Measurements from ENCODE around the gene SNX11. TPM values are rescaled to one million over a fixed set of nuclear protein-coding genes. Genes with fewer than 3 reads are reported as not detected.

The SNX11 gene
- total RNA-seq, 1 donor from 2014 or later, result 9.8 TPM

DNA sequence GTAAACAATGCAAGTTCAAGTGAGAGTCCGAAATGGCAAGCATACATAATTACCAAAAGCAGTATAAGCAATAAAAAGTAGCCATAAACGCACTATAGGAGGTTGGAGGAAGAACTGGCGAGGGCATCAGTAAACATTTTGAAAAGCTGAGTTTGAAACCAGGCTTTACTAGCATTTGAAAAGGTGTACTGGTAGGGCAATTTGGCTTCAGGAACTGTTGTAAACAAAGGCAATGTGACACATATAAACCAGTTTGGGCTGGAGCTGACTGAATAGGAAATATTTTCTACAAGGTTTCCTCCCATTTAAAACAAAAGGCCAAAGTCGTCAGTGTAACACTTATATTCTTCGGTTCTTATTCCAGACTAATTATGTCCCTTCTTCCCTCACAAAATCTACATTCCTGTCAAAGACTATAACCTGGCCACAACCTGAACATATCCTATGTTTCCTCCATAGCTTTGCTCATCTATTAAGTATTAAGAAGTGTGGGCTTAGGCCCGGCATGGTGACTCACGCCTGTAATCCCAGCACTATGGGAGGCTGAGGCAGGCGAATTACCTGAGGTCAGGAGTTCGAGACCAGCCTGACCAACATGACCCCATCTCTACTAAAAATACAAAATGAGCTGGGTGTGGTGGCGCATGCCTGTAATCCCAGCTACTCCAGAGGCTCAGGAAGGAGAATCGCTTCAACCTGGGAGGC, 14.1 kb upstream of the SNX11 start:
- ATAC-seq, result no peak
- no peak for DNase-seq (ENCODE audit: low spot score)

- ATAC-seq, result no peak
Observed at GRCh38 chr17:48095611-48096010, 12.0 kb upstream of the SNX11 start.

GRCh38 chr17:48100160-48100559, 7.4 kb upstream of the SNX11 start:
- DNase-seq (ENCODE audit: low spot score) (no peak), ATAC-seq (no peak)

More at GRCh38 chr17:48095611-48096010, 12.0 kb upstream of the SNX11 start:
- no peak for DNase-seq (ENCODE audit: low spot score)

- DNase-seq (ENCODE audit: low spot score) (peak; percentile 52), ATAC-seq (peak; percentile 25)
Observed at GRCh38 chr17:48100591-48101011, 7.0 kb upstream of the SNX11 start.

- ATAC-seq, result peak; percentile 97
- peak; percentile 95 for DNase-seq (ENCODE audit: low spot score)
Observed at GRCh38 chr17:48101012-48101720, 6.4 kb upstream of the SNX11 start, which contains the start of gene CBX1. Gene CBX1 (minus strand): TSS chr17:48101478. CDS start chr17:48077004, 24,474 bp downstream.

DNA sequence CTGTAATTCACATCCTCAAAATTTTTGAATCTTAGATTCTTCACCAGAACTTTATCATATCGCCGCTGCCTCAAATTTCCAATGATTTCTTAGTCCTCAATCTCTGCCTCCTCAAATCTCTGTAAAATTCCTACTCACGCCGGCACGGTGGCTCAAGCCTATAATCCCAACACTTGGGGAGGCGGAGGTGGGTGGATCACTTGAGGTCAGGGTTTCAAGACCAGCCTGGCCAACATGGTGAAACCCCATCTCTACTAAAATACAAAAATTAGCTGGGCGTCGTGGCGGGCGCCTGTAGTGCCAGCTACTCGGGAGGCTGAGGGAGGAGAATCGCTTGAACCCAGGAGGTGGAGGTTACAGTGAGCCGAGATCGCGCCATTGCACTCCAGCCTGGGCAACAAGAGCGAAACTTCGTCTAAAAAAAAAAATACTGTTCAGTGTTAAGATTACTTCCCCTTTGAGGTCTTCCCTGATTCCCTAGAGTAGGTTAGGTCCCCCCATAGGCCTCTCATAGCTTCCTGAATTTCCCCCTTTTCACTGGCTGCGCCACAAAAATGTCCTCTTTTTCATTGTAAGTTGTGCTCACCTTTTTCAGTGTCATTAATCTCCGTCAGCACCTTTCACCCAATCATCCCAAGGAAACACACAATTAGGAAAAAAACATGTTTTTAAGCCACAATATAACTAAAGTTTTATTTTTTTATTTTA, 5.4 kb upstream of the SNX11 start:
- ATAC-seq, result no peak
- no peak for DNase-seq (ENCODE audit: low spot score)

GRCh38 chr17:48102798-48103715, 4.5 kb upstream of the SNX11 start:
- ATAC-seq (no peak), DNase-seq (ENCODE audit: low spot score) (no peak)

DNA sequence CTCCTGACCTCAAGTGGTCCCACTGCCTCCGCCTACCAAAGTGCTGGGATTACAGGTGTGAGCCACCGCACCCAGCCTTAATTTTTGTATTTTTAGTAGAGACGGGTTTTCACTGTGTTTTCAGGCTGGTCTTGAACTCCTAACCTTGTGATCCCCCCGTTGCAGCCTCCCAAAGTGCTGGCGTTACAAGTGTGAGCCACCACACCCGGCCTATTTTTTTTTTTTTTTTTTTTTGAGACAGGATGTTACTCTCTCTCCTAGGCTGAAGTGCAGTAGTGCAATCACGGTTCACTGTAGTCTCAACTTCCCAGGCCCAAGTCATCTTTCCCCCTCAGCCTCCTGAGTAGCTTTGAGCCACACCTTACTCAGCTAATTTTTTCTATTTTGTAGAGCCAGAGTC, 3.1 kb upstream of the SNX11 start:
- ATAC-seq (no peak), DNase-seq (ENCODE audit: low spot score) (no peak)

- ATAC-seq (no peak), DNase-seq (ENCODE audit: low spot score) (no peak)
Observed at GRCh38 chr17:48106802-48107136, 797 bp upstream of the SNX11 start.

GRCh38 chr17:48110761-48111160, 3.2 kb downstream of the SNX11 start:
- ATAC-seq, result no peak
- no peak for DNase-seq (ENCODE audit: low spot score)

DNA sequence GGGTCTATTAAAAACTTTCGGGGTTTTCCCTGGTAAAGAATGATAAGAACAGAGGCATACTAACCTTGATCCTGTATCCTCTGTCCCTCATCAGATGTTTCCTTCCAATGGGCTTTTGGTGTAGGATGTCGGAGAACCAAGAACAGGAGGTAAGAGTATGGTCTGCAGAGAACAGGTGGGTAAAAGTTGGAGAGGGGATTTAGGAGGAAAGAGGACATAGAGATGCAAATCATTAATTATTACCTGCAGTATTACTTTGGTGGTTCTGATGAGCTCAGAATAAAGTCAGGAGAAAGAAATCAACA, 4.3 kb downstream of the SNX11 start:
- ATAC-seq (no peak), DNase-seq (ENCODE audit: low spot score) (no peak)

DNA sequence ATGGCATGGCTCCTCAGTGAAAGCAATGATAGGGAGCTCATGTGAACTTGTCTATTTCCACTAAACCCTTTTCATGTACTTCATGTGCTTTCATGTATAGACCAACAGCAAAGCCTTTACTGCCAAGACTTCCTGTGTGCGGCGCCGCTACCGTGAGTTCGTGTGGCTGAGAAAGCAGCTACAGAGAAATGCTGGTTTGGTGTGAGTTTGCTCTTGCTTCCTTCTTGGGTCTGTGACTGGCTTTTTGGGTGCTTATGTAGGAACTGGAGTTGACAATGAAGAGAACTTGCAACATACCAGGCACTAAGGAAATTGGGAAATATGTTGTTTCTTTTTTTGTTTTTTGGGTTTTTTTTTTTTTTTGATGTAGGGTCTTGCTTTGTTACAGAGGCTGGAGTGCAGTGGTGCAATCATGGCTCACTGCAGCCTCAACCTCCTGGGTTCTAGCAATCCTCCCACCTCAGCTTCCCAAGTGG, 5.7 kb downstream of the SNX11 start:
- DNase-seq (ENCODE audit: low spot score), result no peak
- peak; percentile 23 for ATAC-seq

- DNase-seq (ENCODE audit: low spot score) (no peak), ATAC-seq (no peak)
Observed at GRCh38 chr17:48121923-48122664, 14.5 kb downstream of the SNX11 start.

GRCh38 chr17:48122665-48123045, 15.1 kb downstream of the SNX11 start:
- no peak for DNase-seq (ENCODE audit: low spot score)
- no peak for ATAC-seq

GRCh38 chr17:48123111-48123510, 15.5 kb downstream of the SNX11 start:
- no peak for DNase-seq (ENCODE audit: low spot score)
- ATAC-seq, result no peak

DNA sequence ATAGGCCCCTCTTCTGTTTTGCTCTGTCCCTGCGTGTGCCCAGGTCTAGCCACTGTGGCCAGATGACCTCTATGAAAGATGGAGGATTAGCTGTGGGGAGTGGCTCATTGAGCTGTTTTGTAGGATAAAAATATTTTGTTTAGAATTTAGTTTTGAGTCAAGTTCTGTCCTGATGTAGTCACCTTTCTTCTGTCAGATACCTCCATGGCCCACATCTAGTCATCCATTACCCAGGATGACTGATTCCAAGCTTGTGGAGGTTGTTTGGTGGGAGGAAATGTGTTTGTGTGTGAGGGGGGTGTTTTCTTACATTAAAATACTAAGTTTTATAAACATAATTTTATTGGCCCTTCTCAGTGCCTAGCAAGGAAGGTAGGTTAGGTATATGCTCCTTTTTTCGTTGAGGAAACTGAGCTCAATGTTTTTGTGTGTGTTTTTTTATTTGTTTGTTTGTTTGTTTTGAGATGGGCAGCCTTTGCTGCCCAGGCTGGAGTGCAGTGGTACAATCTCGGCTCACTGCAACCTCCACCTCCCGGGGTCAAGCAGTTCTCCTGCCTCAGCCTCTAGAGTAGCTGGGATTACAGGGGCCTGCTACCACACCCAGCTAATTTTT, 16.3 kb downstream of the SNX11 start:
- DNase-seq (ENCODE audit: low spot score), result no peak
- no peak for ATAC-seq

DNA sequence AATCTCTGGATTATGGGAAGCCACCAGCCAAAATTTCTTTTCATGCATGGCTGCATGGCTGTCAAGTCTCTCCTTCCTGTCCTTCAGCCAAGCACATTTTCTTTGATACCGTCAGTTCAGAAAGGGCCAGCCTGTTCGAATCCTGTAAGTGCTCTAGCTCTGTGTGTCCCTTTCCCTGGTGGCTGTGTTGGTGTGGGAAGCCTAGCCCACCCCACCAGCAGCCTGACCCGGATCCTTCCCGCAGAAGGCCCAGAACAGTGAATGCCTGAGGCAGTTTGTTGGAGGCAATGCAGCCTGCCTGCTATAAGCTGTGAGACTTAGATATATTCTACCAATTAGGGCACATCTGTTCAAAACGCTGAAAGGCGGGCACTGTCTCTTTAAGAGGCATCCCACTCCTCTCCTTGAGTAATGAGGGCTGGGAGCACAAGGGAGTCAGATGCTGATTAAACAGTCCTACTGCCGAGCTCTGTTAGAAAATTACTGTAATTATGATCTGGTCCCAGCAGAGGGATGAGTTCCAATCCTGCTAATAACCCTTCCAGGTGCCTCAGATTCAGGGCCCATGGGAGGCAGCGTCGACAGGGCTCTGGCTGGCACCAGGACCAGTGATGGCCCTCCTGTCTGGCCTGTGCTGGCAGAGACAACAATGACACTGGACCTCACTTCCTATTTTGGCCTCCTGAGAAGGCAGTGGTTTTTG, 18.4 kb downstream of the SNX11 start:
- DNase-seq (ENCODE audit: low spot score), result no peak
- ATAC-seq, result no peak

DNA sequence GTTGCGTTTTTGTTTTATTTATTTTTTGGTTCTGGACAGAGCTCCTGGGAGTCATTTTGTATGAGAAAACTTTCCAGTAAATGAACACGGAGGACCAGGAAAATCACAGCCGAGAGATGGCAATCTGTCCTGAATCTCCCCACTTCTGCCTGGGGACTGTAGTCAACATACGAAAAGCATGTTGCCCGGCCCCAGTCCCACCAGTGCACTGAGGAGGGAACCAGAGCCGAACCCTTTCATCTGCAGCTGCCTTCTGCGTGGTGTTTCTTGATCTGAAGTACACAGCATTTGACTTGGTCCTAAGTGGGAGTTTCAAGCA, 18.9 kb downstream of the SNX11 start:
- ATAC-seq (no peak), DNase-seq (ENCODE audit: low spot score) (no peak)

DNA sequence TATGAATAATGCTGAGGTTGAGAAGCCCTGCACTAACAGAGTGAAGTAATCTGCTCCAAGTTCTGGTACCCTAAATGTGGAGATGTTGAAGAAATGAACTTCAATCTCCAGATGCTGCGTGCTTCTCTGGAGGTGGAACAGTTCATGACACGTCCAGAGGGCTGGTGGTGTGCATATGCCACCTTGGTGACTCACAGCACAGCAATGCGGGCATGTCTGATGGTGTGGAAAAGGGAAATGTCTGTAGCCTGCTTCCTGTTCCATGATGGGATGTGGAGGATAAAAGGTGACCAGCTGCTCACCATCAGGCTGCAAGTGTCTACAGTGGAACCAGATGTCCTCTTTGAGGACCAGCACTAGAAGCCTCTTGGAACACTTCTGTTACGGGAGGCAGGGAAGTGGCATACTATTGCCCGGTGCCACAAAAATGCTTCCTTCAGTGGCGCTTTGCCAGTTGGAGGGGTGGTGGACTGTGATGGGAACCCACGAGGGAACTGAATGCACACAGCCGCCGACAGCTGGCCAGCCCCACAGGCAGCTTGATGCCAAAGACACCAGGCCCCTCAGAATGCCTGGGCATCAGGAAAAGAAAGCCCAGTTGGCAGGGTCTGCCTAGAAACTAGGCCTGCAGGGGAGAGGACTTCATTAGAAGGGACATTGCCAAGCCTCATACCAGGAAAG, 19.9 kb downstream of the SNX11 start:
- DNase-seq (ENCODE audit: low spot score) (no peak), ATAC-seq (no peak)
